Muscle of arm (tissue), 12 donors: ENCODE measurements around the gene NCOA4. TPM values are rescaled to one million over a fixed set of nuclear protein-coding genes. Genes with fewer than 3 reads are reported as not detected.
"Not testable (repeated sequence)": the region's sequence is repeated elsewhere in the genome, so short reads cannot be mapped to it uniquely, and the experiment has no call there.

ENCODE experiments used
- DNase-seq: peaks from one replicate; pipeline ENCODE4 v3.0.0-alpha.2; 2013
- polyA plus RNA-seq, 12 donors: library from polyadenylated mRNA; unstranded; fragments of 120-200 nt; gene quantifications; one replicate each; pipeline ENCODE4 v1.2.1, GENCODE V29; 2013; ENCODE audit not compliant: insufficient read length in 12 of 12

Gene NCOA4
- polyA plus RNA-seq, 12 donors: 98.3 to 168 (median 126) TPM; not detected in 1

GRCh38 chr10:46022978-46023702, 7.3 kb downstream of the NCOA4 start:
- peak; percentile 78 for DNase-seq

GRCh38 chr10:46020344-46020657, 10.1 kb downstream of the NCOA4 start:
- DNase-seq: no peak

- no peak for DNase-seq
Measured at GRCh38 chr10:46019569-46020343, 10.7 kb downstream of the NCOA4 start.

DNA sequence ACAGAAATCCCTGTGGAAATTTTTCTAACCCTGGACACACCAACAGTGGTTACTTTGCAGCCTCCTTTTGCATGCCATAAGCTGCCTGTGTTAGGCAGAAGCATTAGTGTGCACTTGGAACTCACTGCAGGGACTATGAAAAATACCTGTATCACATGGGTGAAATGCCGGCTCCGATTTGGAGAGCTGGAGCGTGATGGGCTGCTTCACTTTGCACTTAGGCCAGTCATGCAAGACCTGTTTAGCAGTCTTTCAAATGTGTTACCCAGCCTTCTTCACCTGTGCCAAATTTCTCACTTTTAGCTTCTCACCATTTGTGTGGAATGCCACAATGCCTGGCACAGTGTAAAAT, 11.3 kb downstream of the NCOA4 start:
- DNase-seq: no peak

DNA sequence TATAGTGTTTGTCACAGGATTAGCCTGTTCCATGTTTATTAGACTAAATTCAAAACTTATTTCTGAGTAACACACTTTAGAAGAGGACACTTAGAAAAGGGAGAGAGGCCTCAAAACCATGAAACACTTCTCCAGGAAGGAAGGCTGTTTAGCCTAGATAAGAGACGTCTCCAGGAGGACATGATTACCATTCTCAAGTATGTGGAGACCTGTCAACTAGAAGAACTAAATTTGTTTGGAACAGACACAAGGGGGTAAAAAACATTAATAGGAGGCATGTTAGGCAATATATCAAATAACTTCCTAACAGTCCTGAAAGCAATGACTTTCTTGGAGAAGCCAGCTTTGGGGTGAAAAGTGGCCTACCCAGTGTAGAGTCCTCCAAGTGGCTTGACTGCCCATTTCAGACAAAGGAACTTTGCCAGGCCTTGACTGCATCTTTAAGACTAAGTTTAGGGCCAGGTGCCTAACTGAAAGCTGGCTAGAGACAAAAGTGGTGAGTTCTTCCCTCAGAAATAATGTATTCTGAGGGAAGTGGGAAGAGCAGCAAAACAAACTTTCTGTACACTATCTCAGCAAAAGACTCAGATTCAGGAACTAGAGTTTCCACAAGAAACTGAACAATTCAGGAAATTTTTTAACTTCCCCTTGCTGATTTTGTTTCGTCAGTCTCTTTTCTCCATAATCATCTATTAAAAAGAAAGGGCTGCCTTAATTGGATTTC, 11.8 kb downstream of the NCOA4 start:
- DNase-seq: no peak

DNA sequence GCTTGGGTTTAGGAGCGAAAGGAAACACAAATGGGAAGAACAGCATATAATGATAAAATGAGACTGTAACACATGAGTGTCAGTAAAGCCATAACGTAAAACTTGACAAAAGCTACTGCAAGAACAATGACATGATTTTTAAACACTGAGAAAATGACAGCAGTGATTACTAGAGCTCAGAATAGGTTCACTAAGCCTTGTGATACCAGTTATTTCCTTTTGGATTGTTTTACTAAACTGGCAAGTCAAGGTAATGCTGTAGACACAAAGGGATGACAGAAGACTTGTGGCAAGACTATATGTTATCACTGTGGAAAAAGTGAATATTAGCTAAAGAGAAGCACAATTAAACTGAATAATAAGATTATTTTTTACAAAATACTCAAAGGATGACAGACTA, 12.7 kb downstream of the NCOA4 start:
- no peak for DNase-seq

DNA sequence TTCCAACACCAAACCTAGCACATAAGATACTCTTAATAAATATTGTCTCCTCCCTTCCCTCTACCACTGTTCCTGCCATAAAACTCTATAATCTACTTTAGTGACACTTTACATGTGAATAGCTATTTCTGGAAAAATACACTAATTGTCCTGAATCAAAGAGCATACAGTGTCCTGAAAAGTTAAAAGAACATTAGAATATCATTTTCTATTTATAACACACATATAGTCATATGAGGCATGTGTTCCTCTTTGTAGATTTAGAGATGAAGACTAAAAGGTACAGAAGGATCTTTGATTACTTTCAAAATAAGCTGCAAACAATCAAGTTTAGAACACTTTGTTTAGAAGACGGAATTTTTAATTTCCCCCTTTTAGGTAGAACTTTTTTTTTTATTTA, 13.6 kb downstream of the NCOA4 start:
- DNase-seq: no peak

DNA sequence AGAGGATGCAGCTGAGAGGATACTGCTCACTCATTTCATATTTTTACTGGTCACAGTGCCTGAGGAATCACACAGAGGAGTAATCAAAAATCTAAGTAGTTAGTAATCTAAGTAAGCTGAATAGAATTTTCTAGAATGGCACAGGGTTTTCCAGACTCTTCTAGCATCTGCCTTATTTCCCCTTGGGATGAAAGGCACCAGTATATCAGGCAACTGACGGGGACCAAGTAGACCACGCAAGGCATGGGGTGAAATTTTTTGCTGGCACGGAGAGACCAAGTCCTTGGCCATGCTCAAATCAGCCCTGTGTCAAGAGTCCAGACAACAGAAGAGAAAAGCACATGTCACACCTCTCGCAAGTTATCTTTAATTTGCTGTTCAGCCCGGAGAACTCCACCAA, 14.2 kb downstream of the NCOA4 start:
- no peak for DNase-seq

- DNase-seq: no peak
Measured at GRCh38 chr10:46014683-46015405, 15.6 kb downstream of the NCOA4 start.

GRCh38 chr10:46014206-46014605, 16.2 kb downstream of the NCOA4 start:
- DNase-seq: no peak

GRCh38 chr10:46012746-46013145, 17.7 kb downstream of the NCOA4 start:
- no peak for DNase-seq

- DNase-seq: no peak
Measured at GRCh38 chr10:46006219-46006618, 24.2 kb downstream of the NCOA4 start.

GRCh38 chr10:46005383-46005782, 25.0 kb downstream of the NCOA4 start:
- no peak for DNase-seq

DNA sequence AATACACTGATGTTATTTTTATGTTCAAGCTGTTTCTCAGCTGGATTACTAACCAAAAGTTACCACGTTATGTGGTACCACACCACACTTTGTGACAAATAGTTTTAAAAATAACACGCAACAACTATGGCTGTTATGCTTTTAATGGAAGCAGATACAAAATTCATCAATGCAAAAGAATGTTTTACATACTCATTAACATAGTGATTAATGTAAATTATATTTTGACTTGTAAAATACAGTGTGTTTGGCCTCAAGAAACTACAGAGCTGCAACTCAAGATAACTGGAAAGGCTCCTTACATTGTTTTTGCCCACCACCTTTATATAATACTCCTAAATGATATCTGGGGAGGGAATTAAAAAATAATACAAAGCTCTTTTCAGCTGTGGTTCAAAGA, 25.5 kb downstream of the NCOA4 start:
- DNase-seq: no peak

- DNase-seq: no peak
Measured at GRCh38 chr10:46002916-46003693, 27.3 kb downstream of the NCOA4 start.

- DNase-seq: not testable (repeated sequence)
Measured at GRCh38 chr10:46002189-46002687, 28.2 kb downstream of the NCOA4 start.

- DNase-seq: no peak
Measured at GRCh38 chr10:46001187-46001756, 29.2 kb downstream of the NCOA4 start.

DNA sequence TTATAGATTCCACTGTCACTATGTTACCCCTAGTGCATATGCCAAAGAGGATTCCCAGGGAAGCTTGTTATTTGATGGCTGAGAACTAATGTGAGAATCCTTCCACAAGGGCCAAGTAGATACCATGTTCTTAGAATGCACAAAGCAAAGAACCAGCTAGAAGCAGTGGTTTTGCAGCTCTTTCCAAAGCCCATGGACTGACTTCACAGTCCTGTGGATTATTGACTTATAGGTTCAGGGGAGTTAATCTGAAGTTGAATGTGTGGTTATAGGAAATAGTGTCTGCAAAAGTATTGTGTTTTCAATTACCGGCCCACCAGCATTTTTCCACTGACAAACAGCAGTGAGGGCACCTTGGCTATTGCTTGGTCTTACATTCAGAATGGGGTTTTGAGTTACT, 29.9 kb downstream of the NCOA4 start:
- DNase-seq: no peak

GRCh38 chr10:45999955-46000354, 30.5 kb downstream of the NCOA4 start:
- not testable (repeated sequence) for DNase-seq

GRCh38 chr10:45997994-45998763, 32.2 kb downstream of the NCOA4 start:
- no peak for DNase-seq
